ENCODE results near the gene MOCOS. TPM values are rescaled to one million over a fixed set of nuclear protein-coding genes. Genes with fewer than 3 reads are reported as not detected.

Gene MOCOS, protein sequence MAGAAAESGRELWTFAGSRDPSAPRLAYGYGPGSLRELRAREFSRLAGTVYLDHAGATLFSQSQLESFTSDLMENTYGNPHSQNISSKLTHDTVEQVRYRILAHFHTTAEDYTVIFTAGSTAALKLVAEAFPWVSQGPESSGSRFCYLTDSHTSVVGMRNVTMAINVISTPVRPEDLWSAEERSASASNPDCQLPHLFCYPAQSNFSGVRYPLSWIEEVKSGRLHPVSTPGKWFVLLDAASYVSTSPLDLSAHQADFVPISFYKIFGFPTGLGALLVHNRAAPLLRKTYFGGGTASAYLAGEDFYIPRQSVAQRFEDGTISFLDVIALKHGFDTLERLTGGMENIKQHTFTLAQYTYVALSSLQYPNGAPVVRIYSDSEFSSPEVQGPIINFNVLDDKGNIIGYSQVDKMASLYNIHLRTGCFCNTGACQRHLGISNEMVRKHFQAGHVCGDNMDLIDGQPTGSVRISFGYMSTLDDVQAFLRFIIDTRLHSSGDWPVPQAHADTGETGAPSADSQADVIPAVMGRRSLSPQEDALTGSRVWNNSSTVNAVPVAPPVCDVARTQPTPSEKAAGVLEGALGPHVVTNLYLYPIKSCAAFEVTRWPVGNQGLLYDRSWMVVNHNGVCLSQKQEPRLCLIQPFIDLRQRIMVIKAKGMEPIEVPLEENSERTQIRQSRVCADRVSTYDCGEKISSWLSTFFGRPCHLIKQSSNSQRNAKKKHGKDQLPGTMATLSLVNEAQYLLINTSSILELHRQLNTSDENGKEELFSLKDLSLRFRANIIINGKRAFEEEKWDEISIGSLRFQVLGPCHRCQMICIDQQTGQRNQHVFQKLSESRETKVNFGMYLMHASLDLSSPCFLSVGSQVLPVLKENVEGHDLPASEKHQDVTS
- total RNA-seq, result 4.9 and 24.9 TPM in 2 replicates

DNA sequence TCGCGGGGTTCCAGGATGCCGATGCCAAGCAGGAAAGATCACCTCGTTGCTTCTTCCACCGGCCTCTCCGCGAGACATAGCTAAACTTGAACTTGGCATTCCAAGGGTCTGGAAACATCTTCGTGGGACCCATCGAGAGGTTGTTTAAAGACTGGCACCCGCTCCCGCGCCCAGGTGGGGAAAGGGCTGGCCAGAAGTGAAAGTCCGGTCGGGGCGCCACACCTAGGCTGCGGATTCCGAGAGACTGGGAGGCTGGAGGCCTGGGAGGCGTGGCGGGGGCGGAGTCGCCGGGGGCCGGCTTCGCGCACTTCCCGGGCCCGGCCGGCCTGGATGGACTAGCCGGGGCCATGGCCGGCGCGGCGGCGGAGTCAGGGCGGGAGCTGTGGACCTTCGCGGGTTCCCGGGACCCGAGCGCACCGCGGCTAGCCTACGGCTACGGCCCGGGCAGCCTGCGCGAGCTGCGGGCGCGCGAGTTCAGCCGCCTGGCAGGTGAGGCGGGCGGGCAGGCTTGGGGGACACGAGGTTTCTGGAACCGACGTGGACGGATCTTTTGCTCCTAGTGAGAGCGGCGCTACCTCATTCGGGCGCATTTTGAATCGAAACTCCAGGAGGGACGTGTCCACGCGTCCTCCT lies at the start of gene MOCOS:
Gene MOCOS (plus strand): TSS at position 305 of the 633 bp plus-strand sequence. CDS start 43 bp downstream, at position 348.

DNA sequence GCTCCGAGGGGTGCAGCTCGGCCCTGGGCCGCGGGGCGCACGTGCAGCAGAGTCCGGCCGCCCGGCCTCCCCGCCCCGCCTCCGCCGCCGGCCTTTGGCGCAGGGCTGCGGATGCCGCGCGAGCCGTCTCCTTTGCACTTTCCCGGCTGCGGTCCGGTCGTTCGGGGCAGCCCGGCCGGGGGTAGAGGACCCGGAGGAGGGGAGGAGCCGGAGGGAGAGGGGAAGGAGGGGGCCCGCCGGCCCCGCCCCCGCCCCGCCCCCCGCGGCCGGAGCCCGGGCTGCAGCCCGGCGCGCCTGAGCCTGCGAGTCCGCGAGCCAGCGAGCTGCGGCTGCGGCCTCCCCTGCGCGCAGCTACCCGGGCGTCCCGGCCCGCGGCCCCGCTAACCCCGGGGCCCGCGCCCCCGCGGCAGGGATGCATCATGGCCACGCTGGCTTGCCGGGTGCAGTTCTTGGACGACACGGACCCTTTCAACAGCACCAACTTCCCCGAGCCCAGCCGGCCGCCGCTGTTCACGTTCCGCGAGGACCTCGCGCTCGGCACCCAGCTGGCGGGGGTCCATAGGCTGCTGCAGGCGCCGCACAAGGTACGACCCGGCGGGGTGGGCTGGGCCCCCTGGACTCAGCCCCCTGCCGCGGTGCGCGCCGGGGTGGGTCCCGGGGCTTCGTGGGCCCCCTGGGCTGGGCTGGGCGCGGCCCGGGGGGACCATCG lies 110.3 kb downstream of the MOCOS start, which contains the start of gene FHOD3:
Gene FHOD3 (plus strand): TSS at position 297 of the 709 bp plus-strand sequence. CDS start 123 bp downstream, at position 420.

Other genes starting within 250 kb of the MOCOS start
- 35.2 and 53.0 TPM in 2 replicates for gene RPRD1A, start 119.9 kb upstream of the MOCOS start, total RNA-seq
- gene SLC39A6, start 58.2 kb upstream of the MOCOS start, total RNA-seq, result 96.7 and 100 TPM in 2 replicates
- 80.2 and 83.6 TPM in 2 replicates for gene ELP2, start 57.6 kb upstream of the MOCOS start, total RNA-seq
- 0.88 and 16.9 TPM in 2 replicates for gene FHOD3, start 110.2 kb downstream of the MOCOS start, total RNA-seq

Data from placental pericyte (primary cell).